ENCODE results near the gene HTATIP2.

Gene HTATIP2

GRCh38 chr11:20406484-20406883 is 43.0 kb downstream of the HTATIP2 start:
- intact Hi-C loops (cut with DNase I; ENCODE audit: low total_unique reads) = no loop called here
- no peak overlapping the region for H3K27ac ChIP-seq
- DNase-seq = no peak
- H3K27me3 ChIP-seq = no peaks in the 10 kb centered on the region
- TF ChIP-seq CTCF (IDR thresholded peaks at IDR 0.05) = no peak
- peaks cover 56 to 65% (median 63%) of the 10 kb centered on the region in 3 donors for H3K36me3 ChIP-seq
- no peaks in the 10 kb centered on the region for H3K9me3 ChIP-seq
- H3K4me1 ChIP-seq = no peaks in the 10 kb centered on the region
- H3K4me3 ChIP-seq = no peak overlapping the region

- H3K9me3 ChIP-seq = no peaks in the 10 kb centered on the region
- no peak for DNase-seq
- peaks cover 59 to 60% (median 59%) of the 10 kb centered on the region in 3 donors for H3K36me3 ChIP-seq
- no peaks in the 10 kb centered on the region for H3K4me1 ChIP-seq
- no peak overlapping the region for H3K4me3 ChIP-seq
- intact Hi-C loops (cut with DNase I; ENCODE audit: low total_unique reads) = no loop called here
- TF ChIP-seq CTCF (IDR thresholded peaks at IDR 0.05) = no peak
- H3K27me3 ChIP-seq = no peaks in the 10 kb centered on the region
- no peak overlapping the region for H3K27ac ChIP-seq
Measured at GRCh38 chr11:20407344-20407743, 43.8 kb downstream of the HTATIP2 start.

DNA sequence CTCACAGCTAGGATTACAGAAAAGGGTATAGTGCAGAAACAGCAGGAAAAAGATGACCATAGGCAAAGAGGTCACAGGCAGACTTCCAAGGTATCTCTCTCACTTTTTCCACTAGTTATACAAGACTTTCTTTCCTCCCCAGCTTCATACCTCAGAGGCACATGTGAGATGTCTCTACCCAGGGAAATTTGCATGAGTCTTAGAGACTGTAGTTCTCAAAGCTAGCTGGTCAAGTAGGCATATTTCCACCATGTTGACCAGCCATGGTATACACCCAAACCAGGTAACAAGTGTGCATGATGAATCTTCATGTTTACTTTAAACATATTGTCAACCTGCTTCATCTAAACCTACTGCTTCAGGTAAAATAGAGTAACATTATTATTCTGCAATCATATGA is 51.9 kb downstream of the HTATIP2 start:
- Histone ChIP-seq H3K36me3 (peaks cover 6 to 16% (median 15%) of the 10 kb centered on the region in 3 donors), H3K4me3 (no peak overlapping the region), H3K27me3 (no peaks in the 10 kb centered on the region), H3K9me3 (no peaks in the 10 kb centered on the region), H3K4me1 (no peaks in the 10 kb centered on the region), H3K27ac (no peak overlapping the region)
- intact Hi-C loops (cut with DNase I; ENCODE audit: low total_unique reads) = no loop called here
- no peak for TF ChIP-seq CTCF (IDR thresholded peaks at IDR 0.05)
- no peak for DNase-seq

DNA sequence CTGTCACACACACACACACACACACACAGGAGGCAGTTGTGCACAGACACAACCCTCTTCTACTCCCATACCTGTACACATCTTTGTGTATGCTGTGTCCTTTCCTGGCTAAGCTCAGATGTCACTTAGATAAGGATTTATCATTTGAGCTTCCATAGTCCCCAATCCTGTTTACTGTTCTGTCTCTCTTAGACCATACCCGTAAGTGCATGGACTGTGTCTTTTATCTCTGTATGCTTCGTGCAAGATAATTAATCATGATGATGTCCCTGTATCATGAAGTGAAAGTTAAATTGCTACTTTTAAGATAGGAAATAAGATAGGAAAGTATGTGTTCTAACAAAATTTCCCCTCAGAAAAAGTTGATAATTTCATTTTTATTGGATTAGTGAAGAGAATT is 54.3 kb downstream of the HTATIP2 start:
- H3K36me3 ChIP-seq = peaks cover 9 to 32% (median 17%) of the 10 kb centered on the region in 3 donors
- H3K4me1 ChIP-seq = no peaks in the 10 kb centered on the region
- DNase-seq = no peak
- H3K27me3 ChIP-seq = no peaks in the 10 kb centered on the region
- TF ChIP-seq CTCF (IDR thresholded peaks at IDR 0.05) = no peak
- H3K27ac ChIP-seq = no peak overlapping the region
- no peak overlapping the region for H3K4me3 ChIP-seq
- H3K9me3 ChIP-seq = no peaks in the 10 kb centered on the region
- intact Hi-C loops (cut with DNase I; ENCODE audit: low total_unique reads) = no loop called here

GRCh38 chr11:20421946-20422345 is 58.4 kb downstream of the HTATIP2 start:
- intact Hi-C loops (cut with DNase I; ENCODE audit: low total_unique reads) = no loop called here
- H3K36me3 ChIP-seq = peaks cover 0 to 22% (median 17%) of the 10 kb centered on the region in 3 donors

More at GRCh38 chr11:20421946-20422345, 58.4 kb downstream of the HTATIP2 start:
- no peaks in the 10 kb centered on the region for H3K4me1 ChIP-seq
- no peaks in the 10 kb centered on the region for H3K9me3 ChIP-seq
- DNase-seq = no peak
- H3K27ac ChIP-seq = no peak overlapping the region
- no peak overlapping the region for H3K4me3 ChIP-seq
- H3K27me3 ChIP-seq = no peaks in the 10 kb centered on the region
- no peak for TF ChIP-seq CTCF (IDR thresholded peaks at IDR 0.05)
